ENCODE results near the gene TSEN34.
"Not testable (repeated sequence)": the region's sequence is repeated elsewhere in the genome, so short reads cannot be mapped to it uniquely, and the experiment has no call there.

DNA sequence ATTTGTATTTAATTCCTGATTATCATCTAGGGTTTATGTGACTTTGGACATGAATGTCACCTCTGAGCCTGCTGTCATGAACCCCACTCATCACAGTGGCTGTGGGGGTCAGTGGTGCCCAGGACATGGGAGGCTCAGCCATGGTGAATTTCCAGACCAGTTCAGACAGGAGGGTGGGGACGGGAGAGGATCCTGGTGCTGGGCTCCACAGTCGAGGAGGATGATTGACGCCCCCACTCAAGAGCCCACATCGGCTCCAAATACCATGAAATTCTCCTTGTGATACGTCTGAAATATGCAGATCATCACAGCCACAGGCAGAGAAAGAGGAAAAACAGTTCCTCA lies 32.8 kb downstream of the TSEN34 start:
- TF ChIP-seq, protein P1, sequence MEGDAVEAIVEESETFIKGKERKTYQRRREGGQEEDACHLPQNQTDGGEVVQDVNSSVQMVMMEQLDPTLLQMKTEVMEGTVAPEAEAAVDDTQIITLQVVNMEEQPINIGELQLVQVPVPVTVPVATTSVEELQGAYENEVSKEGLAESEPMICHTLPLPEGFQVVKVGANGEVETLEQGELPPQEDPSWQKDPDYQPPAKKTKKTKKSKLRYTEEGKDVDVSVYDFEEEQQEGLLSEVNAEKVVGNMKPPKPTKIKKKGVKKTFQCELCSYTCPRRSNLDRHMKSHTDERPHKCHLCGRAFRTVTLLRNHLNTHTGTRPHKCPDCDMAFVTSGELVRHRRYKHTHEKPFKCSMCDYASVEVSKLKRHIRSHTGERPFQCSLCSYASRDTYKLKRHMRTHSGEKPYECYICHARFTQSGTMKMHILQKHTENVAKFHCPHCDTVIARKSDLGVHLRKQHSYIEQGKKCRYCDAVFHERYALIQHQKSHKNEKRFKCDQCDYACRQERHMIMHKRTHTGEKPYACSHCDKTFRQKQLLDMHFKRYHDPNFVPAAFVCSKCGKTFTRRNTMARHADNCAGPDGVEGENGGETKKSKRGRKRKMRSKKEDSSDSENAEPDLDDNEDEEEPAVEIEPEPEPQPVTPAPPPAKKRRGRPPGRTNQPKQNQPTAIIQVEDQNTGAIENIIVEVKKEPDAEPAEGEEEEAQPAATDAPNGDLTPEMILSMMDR (IDR thresholded peaks at IDR 0.05) = not testable (repeated sequence)
- not testable (repeated sequence) for TF ChIP-seq POLR2A (IDR thresholded peaks at IDR 0.05)
